Eye (tissue), 1 donor: ENCODE results near the gene GUCD1.

Experiments used
- DNase-seq: peaks from one replicate; pipeline ENCODE4 v3.0.0-alpha.2; 2015

Gene GUCD1

DNA sequence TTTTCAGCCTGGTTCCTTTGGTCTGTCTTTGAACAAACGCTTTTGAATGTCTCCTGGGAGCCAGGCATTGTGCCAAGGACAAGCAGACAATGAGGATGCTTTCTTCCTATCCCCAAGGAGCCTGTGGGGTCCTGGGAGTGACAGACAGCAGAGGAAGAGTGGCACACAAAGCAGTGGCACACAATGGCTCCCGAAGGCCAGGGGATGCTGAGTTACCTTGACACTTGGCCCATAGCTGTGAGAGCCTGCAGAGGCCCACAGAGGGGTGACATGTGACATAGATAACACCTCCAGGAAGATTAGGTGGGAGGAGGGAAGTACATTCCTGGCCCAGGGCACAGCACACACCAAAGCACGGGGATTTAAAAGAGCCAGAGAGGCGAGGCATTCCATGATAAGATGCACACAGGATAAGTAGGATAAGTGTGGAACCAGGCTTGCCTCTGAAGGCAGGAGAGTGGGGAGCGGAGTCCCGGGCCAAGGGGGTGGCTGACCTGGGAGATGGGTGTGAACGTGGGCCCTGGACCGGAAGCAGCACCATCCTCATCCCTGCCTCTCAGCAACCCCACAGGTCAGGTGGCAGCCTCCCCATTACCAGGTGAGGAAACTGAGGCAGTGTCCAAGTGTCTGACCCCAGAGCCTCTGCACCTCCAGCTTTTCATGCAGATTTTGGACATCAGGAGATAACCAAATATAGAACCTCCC, 53.5 kb downstream of the GUCD1 start:
- no peak for DNase-seq

DNA sequence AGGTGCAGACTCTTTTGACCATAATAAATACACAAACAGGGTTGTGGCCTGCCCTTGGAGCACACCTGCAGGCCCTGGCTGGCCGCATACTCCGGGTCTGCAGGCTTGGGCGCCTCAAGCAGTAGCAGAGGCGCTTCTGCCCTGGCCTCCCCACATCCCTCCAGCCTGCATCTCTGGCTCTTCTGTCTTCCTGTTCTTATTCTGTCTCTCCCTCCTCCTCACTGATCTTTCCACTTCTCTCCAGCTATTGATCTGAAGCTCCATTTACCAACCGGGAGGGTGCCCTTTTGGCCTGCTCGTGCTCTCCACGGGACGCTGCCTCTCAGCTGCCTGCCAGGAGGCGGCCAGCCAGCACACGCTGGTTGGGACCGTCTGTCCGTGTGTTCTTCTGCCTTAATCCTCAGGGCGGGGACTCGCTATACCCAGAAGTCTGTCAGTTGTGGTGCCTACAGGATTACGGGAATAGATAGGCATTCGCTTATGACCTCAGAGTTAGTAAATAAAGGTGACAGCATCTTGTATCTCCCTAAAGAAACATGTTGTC, 54.6 kb downstream of the GUCD1 start:
- peak; percentile 49 for DNase-seq

DNA sequence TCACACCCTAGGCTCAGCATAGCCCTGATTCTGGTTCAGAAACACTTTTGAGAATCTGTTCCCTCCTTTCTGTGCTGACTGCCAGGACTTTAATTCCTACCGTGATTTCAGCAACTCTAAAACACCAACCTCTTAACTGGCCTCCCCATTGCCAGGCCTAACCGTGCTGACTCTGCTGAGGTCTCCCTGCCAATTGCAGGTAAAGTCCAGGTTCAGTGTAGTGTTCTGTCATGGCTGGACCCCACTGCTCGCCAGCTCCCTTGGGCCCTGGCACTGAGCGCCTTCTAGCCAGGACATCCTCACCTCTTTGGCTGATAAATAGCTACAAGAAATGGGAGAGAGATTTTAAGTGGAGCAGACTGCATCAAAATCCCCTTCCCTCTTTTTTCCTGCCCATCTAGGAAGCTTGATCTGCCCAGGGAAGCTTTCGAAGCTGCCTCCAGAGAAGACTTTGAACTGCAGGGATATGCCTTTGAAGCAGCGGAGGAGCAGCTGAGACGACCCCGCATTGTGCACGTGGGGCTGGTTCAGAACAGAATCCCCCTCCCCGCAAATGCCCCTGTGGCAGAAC, 55.1 kb downstream of the GUCD1 start:
- no peak for DNase-seq

DNA sequence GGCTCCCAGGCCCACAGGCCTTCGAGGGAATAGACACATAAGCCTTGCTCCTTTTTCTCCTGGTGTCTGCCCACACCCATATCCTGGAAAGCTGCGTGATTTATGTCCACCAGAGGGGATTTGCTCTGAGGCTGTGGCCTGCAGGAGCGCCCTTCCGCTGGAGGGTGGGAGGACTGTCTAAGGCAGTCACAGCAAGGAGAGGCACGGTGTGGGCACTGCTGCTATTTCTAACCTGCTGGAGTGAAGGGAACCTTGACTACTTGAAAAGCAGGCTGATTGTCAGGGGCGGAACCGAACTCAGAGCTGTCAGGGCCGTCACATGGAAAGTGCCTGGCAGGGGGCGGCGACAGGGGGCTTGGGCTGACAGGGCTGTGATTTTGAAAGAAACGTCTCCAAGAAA, 56.1 kb downstream of the GUCD1 start:
- DNase-seq = no peak

DNA sequence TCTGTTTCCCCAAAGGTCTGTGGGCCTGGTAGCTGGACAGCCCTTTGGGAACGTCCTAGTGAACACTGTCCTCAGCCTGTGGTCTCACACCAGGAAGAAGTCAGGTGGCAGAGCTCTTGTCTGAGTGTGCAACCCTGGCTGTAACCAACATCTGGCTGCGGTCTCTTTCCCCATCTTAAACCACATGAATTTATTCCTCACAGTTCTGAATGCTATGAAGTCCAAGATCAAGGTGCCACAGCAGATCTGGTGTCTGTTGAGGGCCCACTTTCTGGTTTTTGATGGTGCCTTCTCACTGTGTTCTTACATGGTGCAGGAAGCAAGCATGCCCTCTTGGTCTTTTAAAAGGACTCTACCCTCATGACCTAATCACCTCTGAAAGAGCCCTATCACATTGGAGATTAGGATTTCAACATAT, 57.1 kb downstream of the GUCD1 start:
- DNase-seq = no peak

DNA sequence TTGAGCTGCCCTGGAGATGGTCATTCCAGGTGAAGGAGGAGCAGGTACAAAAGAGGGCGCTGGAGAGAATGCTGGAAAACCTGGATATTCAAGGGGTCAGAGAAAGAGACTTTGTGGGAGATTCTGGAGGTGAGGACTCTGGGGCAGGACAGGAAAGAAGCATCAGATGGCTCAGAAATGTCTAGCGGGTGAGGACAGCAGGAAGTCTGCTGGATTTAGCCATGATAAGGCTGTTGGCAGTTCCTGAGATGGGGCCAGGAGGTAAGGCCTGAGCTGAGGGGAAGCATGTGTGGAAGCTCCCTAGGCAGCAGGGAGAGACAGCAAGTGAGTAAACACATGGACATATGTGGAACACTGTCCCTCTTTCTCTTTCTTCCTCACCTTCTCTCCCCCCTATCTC, 58.3 kb downstream of the GUCD1 start:
- no peak for DNase-seq

DNA sequence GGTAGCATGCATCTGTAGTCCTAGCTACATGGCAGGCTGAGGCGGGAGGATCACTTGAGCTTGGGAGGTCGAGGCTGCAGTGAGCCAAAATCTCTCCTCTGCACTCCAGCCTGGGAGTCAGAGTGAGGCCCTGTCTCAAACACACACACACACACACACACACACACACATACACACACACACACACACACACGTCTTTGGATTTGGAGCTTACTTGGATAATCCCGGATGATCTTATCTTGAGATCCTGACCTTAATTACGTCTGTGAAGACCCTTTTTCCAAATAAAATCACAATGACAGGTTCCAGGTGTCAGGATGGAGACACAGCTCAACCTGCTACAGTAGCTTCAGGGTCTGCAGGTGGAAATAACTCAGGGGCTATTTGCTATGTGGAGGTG, 58.7 kb downstream of the GUCD1 start:
- DNase-seq = no peak

DNA sequence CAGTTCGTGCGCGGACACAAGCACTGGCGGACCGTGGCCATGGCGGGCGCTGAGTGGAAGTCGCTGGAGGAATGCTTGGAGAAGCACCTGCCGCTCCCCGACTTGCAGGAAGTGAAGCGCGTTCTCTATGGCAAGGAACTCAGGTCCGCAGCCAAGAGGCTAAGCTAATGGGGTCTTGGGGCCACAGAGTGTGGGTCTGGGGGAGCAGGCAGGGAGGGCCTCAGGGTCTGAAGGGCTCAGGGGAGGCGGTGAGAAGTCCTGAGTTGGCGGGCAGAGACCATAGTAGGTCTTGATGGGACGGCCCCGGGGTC, 59.6 kb downstream of the GUCD1 start:
- no peak for DNase-seq

DNA sequence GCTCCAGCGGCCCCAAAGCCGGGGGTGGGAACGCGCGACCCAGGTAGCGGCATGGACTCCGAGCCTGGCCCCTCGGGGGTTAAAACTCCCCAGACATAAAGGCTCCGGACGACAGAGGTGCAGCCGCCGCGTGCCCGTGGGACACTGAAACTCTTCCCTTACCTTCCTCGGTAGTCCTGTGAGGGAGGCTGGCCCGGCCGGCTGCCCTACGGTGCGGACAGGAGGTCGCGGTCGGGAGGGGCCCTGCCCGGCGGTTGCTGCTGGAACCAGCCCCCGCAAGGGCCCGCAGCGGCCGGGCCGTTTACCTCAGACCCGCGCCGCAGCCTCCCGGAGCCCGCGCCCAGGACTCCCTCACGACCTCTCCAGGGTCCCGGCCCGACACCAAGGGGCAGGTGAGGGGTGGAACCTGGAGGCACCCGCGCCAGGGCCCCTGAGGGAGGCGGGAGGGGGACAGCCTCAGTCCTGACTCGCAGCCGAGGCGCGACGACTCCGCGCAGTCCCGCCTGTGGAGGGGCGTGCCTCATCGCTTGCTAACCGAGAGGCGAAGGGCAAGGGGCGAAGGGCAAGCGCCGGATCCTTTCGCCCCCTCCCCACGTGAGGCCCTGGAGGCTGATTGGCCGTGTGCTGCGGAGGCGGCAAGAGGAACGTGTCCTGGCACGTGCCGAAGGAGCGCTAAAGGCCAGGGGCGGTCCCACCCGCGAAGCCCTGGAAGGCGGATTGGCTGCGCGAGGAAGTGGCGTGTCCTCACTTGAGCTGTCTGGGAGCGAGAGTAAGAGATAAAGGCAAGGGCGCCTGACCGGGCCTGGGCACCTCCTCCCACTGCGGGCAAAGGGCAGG, 60.2 kb downstream of the GUCD1 start, which contains the start of gene UPB1:
TSS of gene UPB1 (plus strand) at position 805 of the 837 bp plus-strand sequence. CDS start 72 bp downstream, outside the sequence.
- DNase-seq = peak; percentile 24

DNA sequence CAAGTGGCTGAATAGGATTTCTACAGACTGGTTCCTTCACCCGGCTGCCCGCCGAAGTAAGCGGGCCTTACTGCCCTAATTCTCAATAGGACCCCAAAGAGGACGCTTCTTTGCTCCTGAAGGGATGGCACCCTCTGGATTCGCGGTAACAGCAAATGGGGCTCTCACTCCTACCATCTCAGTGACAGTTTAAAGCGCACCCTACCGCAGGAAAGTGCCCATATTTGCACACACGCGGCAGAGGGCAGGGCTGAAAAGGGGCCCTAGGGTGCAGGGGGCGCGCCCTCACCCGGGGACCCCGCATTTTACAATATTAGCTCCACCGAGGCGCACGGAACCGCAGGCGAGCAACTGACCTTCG, 60.8 kb downstream of the GUCD1 start:
- DNase-seq = no peak

DNA sequence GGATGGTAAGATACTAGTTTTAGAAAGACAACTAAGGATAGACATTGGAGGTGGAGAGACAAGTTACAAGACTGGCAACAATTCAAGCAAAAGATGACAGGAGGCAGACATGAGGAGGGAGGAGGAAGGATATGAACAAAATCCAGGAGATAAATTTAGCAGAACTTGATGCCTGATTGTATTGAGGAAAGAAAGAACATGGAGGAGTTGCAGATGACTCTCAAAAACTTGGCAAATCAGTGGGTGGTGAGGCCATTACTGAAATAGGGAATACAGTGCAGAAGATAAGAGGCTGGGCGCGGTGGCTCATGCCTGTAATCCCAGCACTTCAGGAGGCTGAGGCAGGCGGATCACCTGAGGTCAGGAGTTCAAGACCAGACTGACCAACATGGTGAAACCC, 62.5 kb downstream of the GUCD1 start:
- no peak for DNase-seq
